GM23248 (cell line): Measurements from ENCODE around the gene GRK3.

Experiments
- EZH2 ChIP-seq: fragments of 200-600 bp; sonication (generic); IDR thresholded peaks from 2 replicates; pipeline ENCODE4 v1.6.1; 2018; ENCODE audit warnings: antibody characterized with exemption, mild to moderate bottlenecking; ENCODE audit not compliant: insufficient read depth, poor library complexity, severe bottlenecking
- EZH2phosphoT487 ChIP-seq: fragments of 200-600 bp; sonication (generic); IDR thresholded peaks from 2 replicates; pipeline ENCODE4 v1.6.1; 2018; ENCODE audit warnings: antibody characterized with exemption, moderate library complexity, mild to moderate bottlenecking, low read depth; ENCODE audit not compliant: insufficient read depth

GRCh38 chr22:25569361-25569760 lies 4.9 kb downstream of the GRK3 start:
- TF ChIP-seq EZH2phosphoT487: no peak
- TF ChIP-seq EZH2: no peak
